Activated CD4-positive, alpha-beta T cell treated with anti-CD3 and anti-CD28 coated beads, Interleukin-2, amount 50 U/mL, for 48 hours (primary cell): Measurements from ENCODE around the gene TNRC18.

ENCODE experiments used
- DNase-seq, 2 experiments: peaks; one replicate each; pipeline ENCODE4 v3.0.0-alpha.2; 2020

The TNRC18 gene

DNA sequence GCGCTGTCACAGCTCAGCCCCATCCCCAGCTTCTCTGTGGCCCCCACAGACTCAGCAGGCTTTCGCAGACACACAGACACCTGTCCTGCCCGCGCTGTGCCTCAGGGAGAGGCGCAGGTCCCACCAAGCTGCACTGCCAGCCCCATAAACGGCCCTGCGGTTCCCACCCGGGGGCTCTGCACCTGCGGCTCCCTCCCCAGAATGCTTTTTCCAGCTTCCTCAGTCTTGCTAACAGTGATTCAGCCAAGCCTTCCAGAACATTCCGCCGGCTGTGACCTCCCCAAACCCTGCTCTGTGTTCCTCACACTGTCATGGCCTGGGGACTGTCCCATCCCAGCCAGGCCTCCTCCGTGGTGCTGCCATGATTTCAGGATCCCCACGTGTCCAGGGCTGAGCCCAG, 27.8 kb upstream of the TNRC18 start:
- DNase-seq, result no peak

DNA sequence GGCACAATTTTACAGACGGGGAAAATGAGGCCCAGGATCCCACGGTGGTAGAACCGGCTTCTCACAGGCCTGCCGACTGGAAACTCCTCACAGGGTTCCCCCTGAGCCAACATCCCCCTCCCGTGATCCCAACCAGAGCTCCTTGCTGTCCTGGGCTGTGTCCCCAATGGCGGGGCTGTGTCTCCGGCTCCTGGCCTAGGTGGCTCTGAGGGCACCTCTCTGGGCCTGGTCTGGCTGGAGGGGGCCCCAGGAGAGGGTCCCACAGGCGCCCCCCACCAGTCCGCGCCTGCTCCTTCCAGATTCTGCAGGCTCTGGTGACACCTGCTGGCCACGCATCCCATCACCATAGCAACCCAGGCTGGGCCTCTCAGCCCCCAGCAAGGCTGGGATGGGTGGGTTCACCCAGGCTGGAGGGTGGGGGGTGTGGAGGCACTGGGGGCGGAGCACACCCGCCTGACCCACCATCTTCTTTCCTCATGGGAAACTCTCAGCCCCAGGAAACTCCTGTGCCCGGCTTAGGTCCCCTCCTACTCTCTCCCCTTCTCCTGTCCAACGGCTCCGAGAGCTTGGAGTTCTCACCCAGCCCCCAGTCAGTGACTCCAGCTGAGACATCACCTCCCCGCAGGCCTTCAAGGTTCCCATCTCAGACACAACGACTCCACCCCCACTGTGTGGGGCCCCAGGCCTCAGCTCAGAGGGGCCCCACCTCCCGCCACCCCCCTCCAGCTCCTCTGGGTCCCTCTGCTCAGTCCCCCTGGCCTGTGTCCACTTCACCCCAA, 27.1 kb upstream of the TNRC18 start:
- DNase-seq, result peak; percentile 27 to 34

DNA sequence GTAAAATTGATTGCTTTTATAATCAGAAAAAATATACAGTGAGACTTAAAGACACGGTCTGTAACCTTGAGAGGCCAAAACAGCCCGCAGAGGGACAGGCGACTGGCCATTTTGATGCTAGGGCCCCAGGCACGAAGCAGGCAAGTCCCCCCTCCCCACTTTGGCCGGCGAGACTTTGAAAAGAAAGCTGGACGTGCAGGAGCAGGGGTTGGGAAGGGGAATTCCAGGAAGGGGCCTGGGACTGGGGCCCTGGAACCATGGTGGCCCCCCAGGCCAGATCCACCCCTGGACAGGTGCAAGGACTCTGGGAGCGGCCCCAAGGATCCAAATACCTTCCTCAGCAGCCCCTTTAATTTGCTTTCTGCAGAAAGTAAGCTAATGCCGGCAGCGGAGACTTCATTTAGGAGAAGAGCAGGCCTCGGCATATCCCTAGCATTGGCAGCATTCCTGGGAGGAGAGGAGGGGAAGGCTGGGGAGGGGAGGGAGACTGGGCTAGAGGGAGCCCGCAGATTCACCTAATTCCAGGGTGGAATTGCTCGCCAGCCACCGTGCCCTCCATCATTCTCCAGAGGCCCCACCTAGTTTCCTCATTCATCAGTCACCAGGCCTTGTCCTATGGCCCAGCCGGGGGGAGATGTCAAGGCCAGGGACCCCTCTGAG, 24.9 kb upstream of the TNRC18 start:
- no peak for DNase-seq

DNA sequence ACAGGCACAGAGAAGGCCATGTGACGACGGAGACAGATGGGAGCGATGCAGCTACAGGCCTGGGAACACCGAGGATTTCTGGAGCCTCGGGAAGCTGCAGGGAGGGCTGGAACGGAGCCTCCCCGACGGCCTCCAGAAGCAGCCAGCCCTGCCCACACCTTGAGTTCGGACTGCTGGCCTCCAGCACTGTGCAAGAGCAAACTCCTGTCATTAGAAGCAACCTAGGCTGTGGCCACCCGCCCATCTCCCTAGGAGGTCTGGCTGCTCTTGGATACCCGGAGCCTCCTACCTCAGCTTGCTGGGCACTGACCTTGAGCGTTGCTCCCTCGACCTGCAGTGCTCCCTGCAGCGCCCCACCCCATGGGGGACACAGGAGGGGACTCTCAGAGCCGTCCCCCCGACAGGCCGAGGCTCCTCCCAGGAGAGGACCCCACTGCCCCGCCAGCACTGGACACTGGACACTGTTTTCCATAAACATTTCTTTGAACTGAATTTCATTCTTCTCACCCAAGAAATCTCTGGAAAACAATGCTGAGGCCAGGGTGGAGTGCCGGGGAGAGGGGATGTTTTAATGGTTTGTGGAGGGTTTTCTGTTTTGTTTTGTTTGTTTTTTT, 22.5 kb upstream of the TNRC18 start:
- DNase-seq, result no peak

DNA sequence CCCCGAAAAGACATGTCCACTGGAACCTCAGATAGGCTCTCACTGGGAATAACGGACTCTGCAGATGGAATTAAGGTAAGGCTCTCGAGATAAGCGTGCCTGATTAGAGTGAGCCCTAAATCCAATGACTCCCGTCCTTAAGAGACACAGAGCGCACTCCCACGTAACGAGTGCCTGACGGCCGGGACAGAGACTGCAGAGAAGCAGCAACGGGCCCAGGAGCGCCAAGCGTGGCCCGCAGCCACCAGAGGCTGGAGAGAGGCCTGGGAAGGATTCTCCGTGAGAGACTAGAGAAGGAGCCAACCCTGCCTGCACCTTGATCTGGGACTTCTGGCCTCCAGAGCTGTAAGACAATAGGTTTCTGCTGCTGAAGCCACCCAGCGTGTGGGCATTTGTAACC, 20.0 kb upstream of the TNRC18 start:
- DNase-seq, result no peak

DNA sequence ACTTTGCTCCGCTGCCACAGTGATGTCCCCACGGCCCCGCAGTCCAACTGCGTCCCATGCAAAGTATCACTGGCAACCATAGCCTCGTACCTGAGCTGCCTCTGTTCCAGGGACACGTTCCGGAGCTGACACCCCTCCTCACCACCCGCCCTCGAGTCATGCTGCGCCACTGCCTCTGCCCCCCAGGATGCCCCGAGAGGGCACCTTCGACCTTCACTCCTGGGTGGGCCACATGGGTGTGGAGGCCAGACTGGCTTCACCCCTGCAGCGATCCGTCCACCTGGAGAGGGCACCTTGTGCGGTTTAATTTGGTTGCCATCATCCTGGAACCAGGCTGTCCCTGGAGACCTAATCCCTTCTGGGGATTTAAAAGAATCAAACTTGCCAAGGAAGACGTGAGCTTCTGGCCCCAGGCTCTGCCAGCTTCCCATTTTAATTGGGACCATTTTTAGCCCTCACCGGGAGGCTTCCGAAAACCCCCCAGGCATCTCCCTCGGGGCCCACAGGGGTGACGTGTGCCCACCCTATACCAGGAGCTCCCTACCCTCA, 19.2 kb upstream of the TNRC18 start:
- DNase-seq, result no peak

DNA sequence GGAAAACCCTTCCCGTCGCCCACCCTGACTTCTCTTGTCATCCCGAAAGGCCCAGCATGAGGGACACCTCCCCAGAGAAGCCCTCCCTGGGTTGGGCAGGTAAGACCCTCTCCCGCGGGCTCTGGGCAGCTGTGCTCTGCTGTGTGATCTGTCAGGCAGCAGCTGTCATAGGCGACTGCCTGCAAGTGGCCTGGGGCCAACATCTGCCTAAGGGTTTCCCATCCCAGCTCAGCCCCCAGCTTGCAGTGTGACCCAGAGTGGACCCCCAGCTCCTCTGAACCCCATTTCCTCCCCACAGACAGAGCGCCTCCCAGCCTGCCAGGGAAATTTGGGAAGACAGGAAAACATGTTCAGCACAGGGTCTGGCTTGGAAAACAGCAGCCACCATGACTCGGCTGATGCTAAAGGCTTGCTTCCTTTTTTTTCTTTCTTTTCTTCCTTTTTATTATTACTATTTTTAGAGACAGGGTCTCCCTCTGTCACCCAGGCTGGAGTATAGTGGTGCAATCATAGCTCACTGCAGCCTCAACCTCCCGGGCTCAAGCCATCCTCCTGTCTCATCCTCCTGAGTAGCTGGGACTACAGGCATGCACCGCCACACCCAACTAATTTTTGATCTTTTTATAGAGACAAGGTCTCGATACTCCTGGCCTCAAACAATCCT, 18.3 kb upstream of the TNRC18 start:
- DNase-seq, result no peak

DNA sequence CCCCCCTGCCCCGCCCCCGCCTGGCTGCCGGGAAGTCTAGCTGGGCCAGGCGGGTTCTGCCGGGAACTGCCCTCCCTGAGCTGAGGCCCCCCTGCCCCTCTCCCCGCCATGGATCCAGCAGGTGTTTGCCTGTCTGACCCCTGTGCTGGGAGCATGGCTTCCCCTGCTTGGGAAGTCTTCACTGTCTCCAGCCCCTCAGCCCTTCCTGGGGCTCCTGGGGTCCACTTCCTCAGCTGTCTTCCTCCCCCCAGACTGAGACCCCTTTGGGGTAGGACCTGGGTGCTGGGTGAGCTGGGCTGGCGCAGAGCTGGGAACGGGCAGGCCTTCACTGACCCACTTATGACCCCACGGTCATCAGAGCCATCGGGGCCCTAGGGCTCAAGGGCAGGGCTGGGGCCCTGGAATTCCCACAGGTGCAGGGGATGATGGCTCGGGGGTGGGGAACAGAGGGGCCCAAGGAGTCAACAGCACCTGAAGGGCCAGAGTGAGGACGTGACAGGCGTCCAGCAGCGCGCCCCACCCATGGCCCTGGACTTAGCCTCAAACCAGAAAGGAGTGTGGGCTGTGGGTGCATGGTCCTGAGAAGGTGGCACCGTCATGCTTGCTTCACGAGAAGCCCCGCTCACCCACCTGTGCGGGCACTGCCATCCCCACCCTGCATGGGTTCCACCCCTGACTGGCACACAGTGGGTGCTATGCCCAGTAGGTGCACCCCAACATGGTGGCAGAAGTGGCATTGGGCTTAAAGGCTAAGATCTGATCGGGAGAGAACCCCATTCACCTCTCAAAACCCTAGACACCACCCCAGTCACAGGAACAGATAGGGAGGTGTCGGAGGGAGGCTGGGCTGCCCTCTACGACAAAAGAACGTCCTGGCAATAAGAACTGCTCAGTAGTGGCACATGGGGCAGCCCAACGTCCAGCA, 16.2 kb upstream of the TNRC18 start:
- no peak for DNase-seq

DNA sequence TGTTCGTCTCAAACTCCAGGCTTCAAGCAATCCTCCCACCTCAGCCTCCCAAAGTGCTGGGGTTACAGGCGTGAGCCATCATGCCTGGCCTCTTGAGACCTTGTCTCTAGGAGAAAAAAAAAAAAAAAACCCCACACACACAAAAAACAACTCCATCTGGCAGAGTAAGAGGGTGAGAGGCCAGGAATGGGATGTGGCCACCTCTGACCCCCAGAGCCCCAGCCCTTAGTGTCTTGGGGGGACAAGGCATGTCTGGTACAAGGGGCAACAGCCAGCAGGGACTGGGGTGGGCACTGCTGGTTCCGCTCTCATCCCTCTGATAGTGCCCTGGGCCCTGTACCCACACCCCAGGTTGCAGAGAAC, 15.6 kb upstream of the TNRC18 start:
- no peak for DNase-seq

DNA sequence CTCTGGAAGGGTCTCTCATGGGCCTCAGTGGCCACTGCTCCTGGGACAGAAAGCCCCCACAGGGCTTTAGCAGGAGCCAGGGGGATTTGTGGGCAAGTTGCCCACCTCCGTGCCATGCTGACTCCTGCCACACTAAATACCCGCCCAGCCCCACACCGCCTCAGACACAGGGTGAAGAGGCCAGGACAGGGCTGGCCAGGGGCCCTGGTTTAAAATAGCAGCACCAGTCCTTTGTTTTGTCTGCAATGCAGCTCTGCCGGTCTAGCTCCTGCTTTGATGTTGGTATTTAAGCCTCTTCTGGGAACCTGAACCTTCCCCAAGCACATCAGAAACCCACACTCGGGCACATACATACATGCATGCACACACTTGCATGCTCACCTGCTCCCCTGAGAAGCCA, 14.4 kb upstream of the TNRC18 start:
- DNase-seq, result no peak

DNA sequence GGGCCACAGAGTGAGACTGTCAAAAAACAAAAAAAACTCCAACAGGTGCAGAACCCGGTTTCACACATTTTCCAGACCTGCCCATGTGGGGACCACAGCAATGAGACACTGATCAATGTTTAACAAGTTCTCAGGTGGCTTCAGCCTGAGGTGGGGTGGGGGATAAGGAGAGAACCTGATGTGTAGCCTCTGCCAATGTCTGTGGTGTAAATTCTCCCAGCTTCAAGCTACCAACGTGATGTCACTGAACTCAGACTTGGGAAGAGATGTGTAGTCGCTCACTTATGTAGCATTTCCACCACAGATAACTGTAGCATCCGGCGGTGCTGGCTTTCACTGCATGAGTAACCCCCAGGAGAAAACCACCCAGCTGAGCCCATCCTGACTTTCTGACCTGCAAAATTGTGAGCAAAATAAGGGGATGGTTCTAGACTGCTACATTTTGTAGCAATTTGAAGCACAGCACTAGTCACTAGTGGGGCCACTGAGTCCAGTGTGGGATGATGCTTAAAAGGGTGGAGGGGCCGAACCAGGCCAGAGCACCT, 13.8 kb upstream of the TNRC18 start:
- DNase-seq, result no peak

DNA sequence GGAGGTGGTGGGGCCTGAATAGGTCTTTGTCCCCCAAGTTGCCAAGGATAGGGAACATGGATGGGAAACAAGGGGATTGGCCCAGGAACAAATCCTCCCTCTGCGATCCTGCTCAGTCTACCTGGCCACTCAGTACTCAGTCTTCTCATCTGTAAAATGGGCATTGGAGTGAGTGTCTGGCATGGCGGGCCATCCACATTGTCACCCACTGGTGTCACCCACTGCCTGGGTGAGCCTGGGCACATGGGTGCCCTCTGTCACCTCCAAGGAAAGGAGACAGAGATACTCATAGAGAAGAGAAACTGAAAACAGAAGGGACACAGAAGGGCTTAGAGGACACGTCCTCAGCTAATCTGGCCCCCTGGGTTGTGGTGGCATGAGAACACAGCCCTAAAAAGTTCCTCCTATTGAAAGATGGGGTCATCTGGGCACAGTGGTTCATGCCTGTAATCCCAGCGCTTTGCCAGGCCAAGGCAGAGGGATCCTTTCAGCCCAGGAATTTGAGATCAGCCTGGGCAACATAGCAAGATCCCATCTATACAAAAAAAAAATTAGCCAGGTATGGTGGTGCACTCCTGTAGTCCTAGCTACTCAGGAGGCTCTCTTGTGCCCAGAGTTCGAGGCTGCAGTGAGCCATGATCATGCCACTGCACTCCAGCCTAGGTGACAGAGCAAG, 12.5 kb upstream of the TNRC18 start:
- no peak for DNase-seq

DNA sequence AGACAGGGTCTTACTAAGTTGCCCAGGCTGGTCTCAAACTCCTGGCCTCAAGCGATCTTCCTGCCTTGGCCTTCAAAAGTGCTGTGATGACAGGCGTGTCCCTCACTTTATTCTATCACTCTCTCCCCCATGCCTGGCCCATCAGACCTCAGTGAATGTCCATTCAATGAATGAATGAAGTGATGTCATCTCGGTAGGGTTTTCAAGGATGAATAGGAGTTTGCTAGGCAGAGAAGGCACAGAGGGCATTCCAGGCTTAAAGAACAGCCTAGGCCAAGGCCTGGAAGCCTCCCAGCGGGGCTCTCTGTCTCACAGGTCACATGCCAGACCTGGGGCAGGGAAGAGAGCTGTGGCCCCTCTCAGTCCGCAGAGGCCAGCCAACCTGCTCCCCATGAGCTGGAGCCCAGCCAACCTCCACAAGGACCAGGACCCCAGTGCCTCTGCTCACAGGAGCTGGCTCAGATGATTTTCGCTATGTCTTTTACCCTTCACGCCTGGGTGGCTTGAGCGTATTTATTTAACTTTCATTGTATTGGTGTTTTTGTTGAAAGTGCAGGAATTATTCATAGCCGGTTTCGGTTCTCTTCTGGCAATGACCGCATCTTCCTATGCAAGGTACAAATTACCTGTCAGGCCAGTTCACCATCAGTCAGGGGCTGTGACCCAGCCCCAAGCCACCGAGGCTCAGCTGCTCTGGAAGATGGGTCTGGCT, 11.8 kb upstream of the TNRC18 start:
- DNase-seq, result no peak

DNA sequence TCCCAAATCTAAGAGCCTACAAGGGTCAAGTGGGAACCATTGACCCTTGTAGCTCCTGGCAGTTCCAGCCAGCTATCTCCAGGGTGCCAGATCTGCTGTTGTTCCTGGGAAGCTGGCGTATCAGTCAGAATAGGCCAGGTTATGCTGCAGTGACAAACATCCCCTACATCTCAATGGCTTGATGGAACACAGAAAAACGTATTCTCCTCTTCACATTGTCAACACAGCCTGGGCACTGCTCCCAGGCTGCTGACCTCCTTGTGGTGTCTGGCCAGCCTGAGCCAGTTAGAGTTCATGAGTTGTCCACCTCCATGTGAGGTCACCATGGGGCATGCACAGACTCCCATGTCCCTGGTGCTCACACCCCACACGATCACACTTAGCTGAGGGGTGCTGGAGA, 9.5 kb upstream of the TNRC18 start:
- DNase-seq, result no peak

DNA sequence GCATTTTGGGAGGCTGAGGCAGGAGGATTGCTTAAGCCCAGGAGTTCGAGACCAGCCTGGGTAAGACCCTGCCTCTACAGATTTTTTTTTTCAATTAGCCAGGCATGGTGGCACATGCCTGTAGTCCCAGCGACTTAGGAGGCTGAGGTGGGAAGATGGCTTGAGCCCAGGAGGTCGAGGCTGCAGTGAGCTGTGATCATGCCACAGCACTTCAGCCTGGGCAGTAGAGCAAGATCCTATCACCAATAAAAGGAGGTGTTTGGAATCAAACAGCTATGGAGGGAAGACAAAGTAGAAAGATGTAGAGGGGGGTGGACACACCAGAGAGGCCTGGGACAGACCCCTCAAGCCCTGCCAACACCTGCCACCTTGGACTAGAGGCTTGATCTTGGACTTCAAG, 9.1 kb upstream of the TNRC18 start:
- DNase-seq, result no peak

DNA sequence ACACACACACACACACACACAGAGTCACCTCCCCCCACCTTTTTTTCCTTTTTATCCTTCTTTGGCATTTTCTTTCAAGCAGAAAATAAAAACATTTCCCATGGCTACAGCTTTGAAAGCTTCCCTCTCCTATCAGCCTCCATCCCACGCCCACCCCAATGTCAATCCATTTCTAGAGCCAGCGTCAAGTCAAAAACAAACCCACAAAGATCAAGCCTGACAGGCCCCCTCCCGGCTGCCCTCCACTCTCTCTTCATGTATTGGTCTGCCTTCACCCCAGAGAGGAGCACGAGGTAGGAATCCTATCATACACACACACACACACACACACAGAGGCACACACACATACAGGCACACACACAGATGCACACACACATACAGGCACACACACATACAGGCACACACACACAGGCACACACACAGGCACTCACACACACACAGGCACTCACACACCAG, 8.0 kb upstream of the TNRC18 start:
- DNase-seq, result no peak

DNA sequence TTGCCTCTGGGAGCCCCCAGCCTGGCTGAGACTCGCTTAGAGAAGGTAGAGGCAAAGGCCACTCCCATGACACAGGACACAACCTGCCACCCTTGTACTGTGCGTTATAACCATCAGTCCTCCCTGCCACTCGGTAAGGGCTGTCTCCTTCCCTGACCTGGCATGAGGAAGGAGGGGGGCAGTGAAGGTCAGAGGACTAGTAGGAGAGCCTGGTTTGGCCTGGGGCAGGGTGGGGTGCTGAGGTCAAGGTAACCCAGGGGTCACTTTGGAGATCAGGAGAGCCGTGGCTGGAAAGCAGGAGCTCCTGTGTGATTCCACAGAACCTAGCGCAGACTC, 6.9 kb upstream of the TNRC18 start:
- no peak for DNase-seq

DNA sequence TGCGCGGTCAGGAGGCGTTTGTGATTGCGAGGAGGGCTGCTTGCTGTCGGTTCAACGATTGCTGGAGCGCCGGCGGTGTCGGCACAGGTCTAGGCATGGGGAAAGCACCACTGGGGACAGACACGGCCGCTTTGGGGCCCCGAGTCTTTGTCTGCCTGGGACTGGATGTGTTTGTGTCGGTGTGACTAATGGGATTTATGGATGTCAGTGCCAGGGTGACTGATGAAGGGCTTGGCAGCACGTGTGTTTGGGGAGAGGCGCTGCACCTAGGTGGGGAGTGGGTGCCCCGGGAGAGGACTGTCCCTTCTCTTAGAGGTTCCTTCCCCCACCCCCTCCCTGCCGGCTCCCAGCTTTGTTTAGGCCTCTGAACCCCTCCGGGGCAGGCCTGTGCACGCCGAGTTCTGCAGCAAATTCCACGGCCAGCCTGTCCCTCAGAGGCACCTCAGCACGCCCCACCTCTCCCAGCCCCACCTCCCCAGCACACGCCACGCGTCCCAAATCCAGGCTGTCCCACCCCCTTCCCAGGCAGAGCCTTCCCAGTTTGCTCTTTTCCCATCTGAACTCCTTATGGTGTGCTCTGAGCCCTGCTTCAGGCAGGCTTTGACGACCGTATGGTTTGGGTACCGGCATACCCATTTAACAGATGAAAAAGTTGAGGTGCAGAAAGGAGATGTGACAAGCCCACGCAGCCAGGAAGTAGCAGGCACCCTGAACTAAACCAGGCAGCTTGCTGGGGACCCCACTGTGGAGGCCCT, 6.4 kb upstream of the TNRC18 start:
- DNase-seq, result peak; percentile 11 to 16

DNA sequence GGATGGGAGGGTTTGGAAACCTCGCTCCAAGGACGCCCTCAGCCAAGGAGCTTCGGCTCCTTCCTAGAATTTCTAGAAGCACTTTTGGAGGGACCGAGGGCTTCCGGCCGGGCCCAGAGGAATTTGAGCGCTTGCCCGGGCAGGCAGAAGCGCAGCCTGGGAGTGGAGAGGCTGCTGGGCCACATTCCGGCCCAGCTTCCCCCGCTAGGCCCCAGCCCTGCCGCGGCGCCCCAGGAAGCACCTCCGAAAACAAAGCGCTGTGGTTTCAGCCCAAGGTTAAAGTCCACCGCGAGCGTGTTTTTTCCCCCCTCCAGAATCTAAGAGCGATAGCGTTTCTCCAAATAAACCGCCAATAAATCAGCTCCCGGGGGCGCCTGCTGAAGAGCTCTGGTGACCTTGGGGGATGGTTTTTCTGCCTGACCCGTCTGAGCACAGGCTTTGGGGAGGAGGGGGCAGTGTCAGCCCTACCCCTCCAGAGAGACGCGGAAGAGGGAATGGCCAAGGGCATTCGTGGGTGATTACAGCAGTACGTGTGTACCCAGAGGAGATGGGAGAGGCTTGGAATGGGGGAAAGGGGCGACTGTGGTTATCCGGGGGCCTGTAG, 5.7 kb upstream of the TNRC18 start:
- DNase-seq, result peak in 1 of 2 experiments; percentile 9
